A549 (cell line): ENCODE measurements around the gene DDAH2. TPM values are rescaled to one million over a fixed set of nuclear protein-coding genes. Genes with fewer than 3 reads are reported as not detected.

Experiments used
- ATAC-seq, 2 experiments: fragments of 200-7000 bp in 1 of 2; fragments of >200 bp in 1 of 2; cut with Nextera tagmentation in 1 of 2; cut with Tn5 transposase in 1 of 2; 3 replicates each; pipeline versions ENCODE4 v1.8.0 to v1.9.1; 2018 to 2020; ENCODE audit warnings: mild to moderate bottlenecking in 1 of 2, moderate library complexity in 1 of 2
- CTCF ChIA-PET: fragments of 300-600 bp; sonication (Branson Sonifier 250); formaldehyde crosslinking; extraction: SDS; loops from one replicate; lab custom pipeline; 2021; ENCODE audit warnings: antibody characterized with exemption, inconsistent platforms; lab: Yijun Ruan, JAX
- POLR2A ChIA-PET: fragments of 350-600 bp; formaldehyde crosslinking; extraction: SDS; loops from one replicate; lab custom pipeline; 2021; ENCODE audit warnings: antibody characterized with exemption, inconsistent platforms; lab: Yijun Ruan, JAX
- DNase-seq, 2 experiments: peaks; one replicate each; pipeline versions ENCODE4 v3.0.0 to v3.0.0-alpha.2; 2011 to 2016; ENCODE audit warnings: low read depth in 1 of 2, low spot score in 1 of 2
- FAIRE-seq: peaks from 2 replicates; lab custom pipeline; 2011; peaks lifted over from hg19 to GRCh38; lab: Jason Lieb, UNC
- H3K27ac ChIP-seq, 2 experiments: fragments of >200 bp; sonication (Bioruptor Twin); formaldehyde crosslinking; 3 replicates each; pipeline ENCODE4 v1.5.1; 2016 to 2017
- H3K4me1 ChIP-seq: fragments of >200 bp; sonication (Bioruptor Twin); formaldehyde crosslinking; 3 replicates; pipeline ENCODE4 v1.6.1; 2016
- H3K4me2 ChIP-seq: fragments of >200 bp; sonication (Bioruptor Twin); formaldehyde crosslinking; 3 replicates; pipeline ENCODE4 v1.6.1; 2016
- H3K4me3 ChIP-seq: fragments of >200 bp; sonication (Bioruptor Twin); formaldehyde crosslinking; 3 replicates; pipeline ENCODE4 v1.5.1; 2016
- H3K9me3 ChIP-seq: fragments of >200 bp; sonication (Bioruptor Twin); formaldehyde crosslinking; 3 replicates; pipeline ENCODE4 v1.6.1; 2016
- BHLHE40 ChIP-seq: IDR thresholded peaks from 2 replicates; pipeline ENCODE4 v1.6.1; 2012; ENCODE audit warnings: low read depth, low read length, inconsistent platforms
- CBX2 ChIP-seq: fragments of 200-600 bp; sonication (generic); IDR thresholded peaks from 2 replicates; pipeline ENCODE4 v1.6.1; 2016; ENCODE audit warnings: low read depth, mild to moderate bottlenecking, borderline replicate concordance
- CBX8 ChIP-seq: fragments of 200-600 bp; sonication (generic); IDR thresholded peaks from 2 replicates; pipeline ENCODE4 v1.6.1; 2016
- CEBPB ChIP-seq, 2 experiments: fragments of >200 bp in 1 of 2; sonication (Bioruptor Twin) in 1 of 2; formaldehyde crosslinking in 1 of 2; IDR thresholded peaks; 2 replicates each; pipeline ENCODE4 v1.6.1; 2012 to 2016
- CHD2 ChIP-seq: fragments of 150-350 bp; IDR thresholded peaks from 2 replicates; pipeline ENCODE4 v1.6.1; 2014; ENCODE audit warnings: low read length; ENCODE audit not compliant: partially characterized antibody
- CHD4 ChIP-seq: fragments of 200-600 bp; sonication (generic); IDR thresholded peaks from 2 replicates; pipeline ENCODE4 v1.6.1; 2016; ENCODE audit warnings: antibody characterized with exemption, mild to moderate bottlenecking, borderline replicate concordance
- EHF ChIP-seq: fragments of 250-450 bp; sonication (Bioruptor Pico); IDR thresholded peaks from 2 replicates; pipeline ENCODE4 v1.5.0; 2020; ENCODE audit warnings: mild to moderate bottlenecking
- EP300 ChIP-seq, 2 experiments: fragments of >200 bp; sonication (Bioruptor Twin); formaldehyde crosslinking; IDR thresholded peaks; 2 replicates in 1 of 2; 3 replicates in 1 of 2; pipeline ENCODE4 v1.6.1; 2016 to 2017
- FOSB ChIP-seq: fragments of 250-450 bp; sonication (Bioruptor Pico); IDR thresholded peaks from 2 replicates; pipeline ENCODE4 v1.5.0; 2020; ENCODE audit warnings: mild to moderate bottlenecking, moderate library complexity
- HES2 ChIP-seq: fragments of >200 bp; sonication (Bioruptor Twin); formaldehyde crosslinking; IDR thresholded peaks from 2 replicates; pipeline ENCODE4 v1.6.1; 2016
- HOXA7 ChIP-seq: fragments of 250-450 bp; sonication (Bioruptor Pico); IDR thresholded peaks from 2 replicates; pipeline ENCODE4 v1.5.0; 2020; ENCODE audit warnings: mild to moderate bottlenecking, moderate library complexity
- HOXB13 ChIP-seq: fragments of 250-450 bp; sonication (Bioruptor Pico); IDR thresholded peaks from 2 replicates; pipeline ENCODE4 v1.5.0; 2020; ENCODE audit warnings: low read depth, mild to moderate bottlenecking, moderate library complexity
- KDM1A ChIP-seq: fragments of 200-600 bp; sonication (generic); IDR thresholded peaks from 2 replicates; pipeline ENCODE4 v1.6.1; 2016; ENCODE audit warnings: low read depth, mild to moderate bottlenecking
- KDM5A ChIP-seq: fragments of 200-600 bp; sonication (generic); IDR thresholded peaks from 2 replicates; pipeline ENCODE4 v1.6.1; 2016; ENCODE audit warnings: antibody characterized with exemption, mild to moderate bottlenecking
- PHF8 ChIP-seq: fragments of 200-600 bp; sonication (generic); IDR thresholded peaks from 2 replicates; pipeline ENCODE4 v1.6.1; 2016; ENCODE audit warnings: low read depth, mild to moderate bottlenecking, antibody characterized with exemption, moderate library complexity, borderline replicate concordance
- POLR2A ChIP-seq: IDR thresholded peaks from 2 replicates; pipeline ENCODE4 v1.6.1; 2012; ENCODE audit warnings: mild to moderate bottlenecking, low read length
- RCOR1 ChIP-seq: fragments of 150-350 bp; IDR thresholded peaks from 2 replicates; pipeline ENCODE4 v1.6.1; 2014; ENCODE audit warnings: antibody characterized with exemption, low read length, low read depth
- RFX5 ChIP-seq: fragments of 450-650 bp; IDR thresholded peaks from 2 replicates; pipeline ENCODE4 v1.7.1; 2014; ENCODE audit warnings: antibody characterized with exemption, mild to moderate bottlenecking, moderate library complexity
- SREBF2 ChIP-seq: fragments of 450-650 bp; IDR thresholded peaks from 2 replicates; pipeline ENCODE4 v1.6.1; 2014; ENCODE audit warnings: mild to moderate bottlenecking, moderate library complexity
- TFCP2L1 ChIP-seq: fragments of 250-450 bp; sonication (Bioruptor Pico); IDR thresholded peaks from 2 replicates; pipeline ENCODE4 v1.5.0; 2021; ENCODE audit warnings: mild to moderate bottlenecking
- ZFP36 ChIP-seq: fragments of 450-650 bp; IDR thresholded peaks from 2 replicates; pipeline ENCODE4 v1.6.1; 2014; ENCODE audit warnings: borderline replicate concordance; ENCODE audit not compliant: partially characterized antibody
- ZNF302 ChIP-seq: fragments of 250-450 bp; sonication (Bioruptor Pico); IDR thresholded peaks from 2 replicates; pipeline ENCODE4 v1.9.0; 2021; ENCODE audit warnings: inconsistent platforms, mild to moderate bottlenecking, moderate library complexity
- WGBS: methylation state at CpG from one replicate; pipeline ENCODE4 v1.1.6; 2017; ENCODE audit errors: missing lambda C conversion rate; 5-methylcytosine and 5-hydroxymethylcytosine counted together
- polyA minus RNA-seq: library from RNA; depleted of rRNA, polyadenylated mRNA; stranded (reverse); fragments of >200 nt; gene quantifications from 2 replicates; pipeline ENCODE4 v1.2.3, GENCODE V29; 2011; rRNA and poly(A)+ RNA removed
- polyA plus RNA-seq, 4 experiments: library from polyadenylated mRNA; depleted of rRNA in 3 of 4; stranded (reverse); fragments of >200 nt; fragmentation: RNase III in 1 of 4; extraction: RNeasy Plus Mini Kit Qiagen cat#74134 plus additional on column Dnase treatment in 1 of 4; gene quantifications; 2 replicates in 3 of 4; 3 replicates in 1 of 4; pipeline ENCODE4 v1.2.3, GENCODE V29; 2011 to 2017
- TF ChIP-seq, protein P1 (sequence below): IDR thresholded peaks from 2 replicates; pipeline ENCODE4 v1.6.1; 2012; ENCODE audit warnings: low read depth, borderline replicate concordance

Gene DDAH2, protein sequence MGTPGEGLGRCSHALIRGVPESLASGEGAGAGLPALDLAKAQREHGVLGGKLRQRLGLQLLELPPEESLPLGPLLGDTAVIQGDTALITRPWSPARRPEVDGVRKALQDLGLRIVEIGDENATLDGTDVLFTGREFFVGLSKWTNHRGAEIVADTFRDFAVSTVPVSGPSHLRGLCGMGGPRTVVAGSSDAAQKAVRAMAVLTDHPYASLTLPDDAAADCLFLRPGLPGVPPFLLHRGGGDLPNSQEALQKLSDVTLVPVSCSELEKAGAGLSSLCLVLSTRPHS
- polyA plus RNA-seq (2011; rRNA removed) (19.3 and 20.6 TPM in 2 replicates), polyA plus RNA-seq (2017; fragmentation: RNase III; extraction: RNeasy Plus Mini Kit Qiagen cat#74134 plus additional on column Dnase treatment) (44.8 to 57.3 TPM (median 54.5 TPM) in 3 replicates), polyA minus RNA-seq (10.5 and 15.5 TPM in 2 replicates)
- 34.2 and 40.9 TPM in 2 replicates for polyA plus RNA-seq (2012; cell fraction: cytosol; rRNA removed)
- polyA plus RNA-seq (2012; cell fraction: nucleus; rRNA removed), result 34.2 and 38.0 TPM in 2 replicates

DNA sequence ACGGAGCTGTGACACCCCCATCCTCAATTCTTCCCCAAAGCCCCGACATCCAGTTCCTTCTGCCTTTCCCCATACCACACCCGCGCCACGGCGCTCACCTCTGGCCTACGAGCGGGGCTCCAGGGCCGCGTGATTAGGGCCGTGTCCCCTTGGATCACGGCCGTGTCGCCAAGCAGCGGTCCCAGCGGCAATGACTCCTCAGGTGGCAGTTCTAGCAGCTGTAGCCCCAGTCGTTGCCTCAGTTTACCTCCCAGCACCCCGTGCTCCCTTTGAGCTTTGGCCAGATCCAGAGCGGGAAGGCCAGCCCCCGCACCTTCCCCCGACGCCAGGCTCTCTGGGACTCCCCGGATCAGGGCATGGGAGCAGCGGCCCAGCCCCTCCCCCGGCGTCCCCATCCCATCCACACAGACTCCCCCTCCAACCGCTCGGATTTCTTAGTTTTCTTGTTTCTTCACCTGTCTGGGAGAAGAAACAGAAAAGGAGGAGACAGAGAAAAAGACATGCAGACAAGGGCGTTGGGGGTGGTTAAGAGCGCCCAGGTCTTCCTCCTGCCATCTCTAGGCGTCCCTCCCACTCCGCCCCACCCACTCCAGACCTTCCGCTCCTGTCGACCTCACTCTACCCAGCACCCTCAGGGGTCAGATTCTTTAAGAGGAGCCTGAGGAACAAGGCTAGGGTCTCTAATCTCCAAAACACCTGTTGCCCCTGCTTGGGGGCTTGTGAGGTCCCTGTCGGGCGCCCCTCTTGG is at the start of gene DDAH2:
Gene DDAH2, minus strand, starts transcription at position 533 of the 748 bp plus-strand sequence. Its CDS starts 138 bp downstream, at position 395.
- FAIRE-seq (no peak), ATAC-seq (peak; percentile 52 to 69), DNase-seq (no peak)
- ChIA-PET POLR2A (interaction anchor here (0.9 to 2.0 kb wide), 3 partner anchors 26 to 98 kb away, joined by 3 to 9 read pairs (median 7); partner anchors contain the start of genes ABHD16A, HSPA1A, HSPA1B and HSPA1L), CTCF (interaction anchor here (0.6 to 4.7 kb wide), 19 partner anchors 10 to 135 kb away, joined by 3 to 30 read pairs (median 5); partner anchors contain the start of genes LSM2, LY6G5C, LY6G6D and MSH5)
- peak within 1 kb of the TSS; percentile 83 for H3K4me2 ChIP-seq
- no peaks in the 10 kb centered on the region for H3K9me3 ChIP-seq
- peaks cover 11% of the 10 kb centered on the region for H3K4me1 ChIP-seq
- WGBS, result 47% methylated on average over 18 of the region's 36 CpGs
- TF ChIP-seq BHLHE40 (no peak), CHD2 (no peak), KDM5A (peak; percentile 70)
- peak within 1 kb of the TSS; percentile 58 for H3K4me3 ChIP-seq
- peak within 1 kb of the TSS; percentile 76 to 95 for H3K27ac ChIP-seq

GRCh38 chr6:31778193-31778592 is 49.1 kb upstream of the DDAH2 start:
- FAIRE-seq, result no peak
- POLR2A ChIA-PET, result interaction anchor here (0.9 to 1.0 kb wide), 2 partner anchors 42 to 49 kb away, joined by 3 to 4 read pairs; partner anchors contain the start of genes CLIC1 and HSPA1B
- no peak for TF ChIP-seq SREBF2
- no peak for TF ChIP-seq HES2
- TF ChIP-seq CBX8, result no peak
- TF ChIP-seq HOXB13 (CRISPR knock-in tag), result no peak
- TF ChIP-seq TFCP2L1 (CRISPR knock-in tag), result no peak
- no peak for TF ChIP-seq BHLHE40
- TF ChIP-seq CHD4, result no peak
- no peak for TF ChIP-seq RCOR1
- TF ChIP-seq HOXA7 (CRISPR knock-in tag), result no peak
- TF ChIP-seq, all 56 proteins: peak for 0
- Histone ChIP-seq H3K4me2 (no peak overlapping the region), H3K9me3 (no peaks in the 10 kb centered on the region), H3K27ac (peak overlapping the region; percentile 70 to 86; a peak in 4 of 6 replicates), H3K4me3 (no peak overlapping the region), H3K4me1 (peaks cover 32% of the 10 kb centered on the region)
- WGBS, result 93% methylated on average over 5 of the region's 5 CpGs
- CTCF ChIA-PET, result interaction anchor here (0.7 to 1.7 kb wide), 7 partner anchors 9 to 97 kb away, joined by 3 to 5 read pairs (median 4); partner anchors contain the start of genes LY6G5C and VARS1
- DNase-seq (no peak), ATAC-seq (no peak)

DNA sequence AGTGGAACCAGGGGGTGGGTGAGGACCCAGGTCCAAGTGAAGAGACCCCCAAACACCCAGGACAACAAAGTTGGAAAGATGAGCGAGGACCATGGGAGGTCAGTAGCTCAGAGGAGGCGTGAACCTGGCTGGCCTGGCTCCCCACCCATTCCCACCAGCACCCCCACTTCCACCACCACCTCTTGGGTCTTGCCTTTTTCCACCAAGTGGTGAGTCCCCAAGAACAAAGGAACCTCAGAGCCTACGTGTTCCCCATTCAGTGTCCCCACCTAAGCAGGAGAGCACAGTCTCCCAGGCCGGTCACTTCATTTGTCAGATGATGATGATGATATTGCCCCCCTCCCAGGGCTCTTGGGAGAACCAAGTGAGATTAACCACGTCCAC is 48.6 kb upstream of the DDAH2 start:
- ChIA-PET CTCF (interaction anchor here (0.7 to 1.7 kb wide), 7 partner anchors 8 to 96 kb away, joined by 3 to 5 read pairs (median 4); partner anchors contain the start of genes LY6G5C and VARS1), POLR2A (interaction anchor here (0.9 to 1.1 kb wide), 4 partner anchors 29 to 50 kb away, joined by 3 to 7 read pairs (median 6); partner anchors contain the start of genes CLIC1, HSPA1A, HSPA1B and HSPA1L)
- ATAC-seq (no peak), FAIRE-seq (no peak), DNase-seq (no peak)
- peak overlapping the region; percentile 70 to 86 for H3K27ac ChIP-seq
- no peaks in the 10 kb centered on the region for H3K9me3 ChIP-seq
- peak overlapping the region; percentile 89 for H3K4me2 ChIP-seq
- TF ChIP-seq, protein P1, sequence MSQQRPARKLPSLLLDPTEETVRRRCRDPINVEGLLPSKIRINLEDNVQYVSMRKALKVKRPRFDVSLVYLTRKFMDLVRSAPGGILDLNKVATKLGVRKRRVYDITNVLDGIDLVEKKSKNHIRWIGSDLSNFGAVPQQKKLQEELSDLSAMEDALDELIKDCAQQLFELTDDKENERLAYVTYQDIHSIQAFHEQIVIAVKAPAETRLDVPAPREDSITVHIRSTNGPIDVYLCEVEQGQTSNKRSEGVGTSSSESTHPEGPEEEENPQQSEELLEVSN, result no peak
- TF ChIP-seq POLR2A (no peak), FOSB (CRISPR knock-in tag) (no peak), EP300 (IDR thresholded peaks at IDR 0.05) (no peak), KDM1A (no peak), ZNF302 (CRISPR knock-in tag) (no peak), CBX2 (no peak), ZFP36 (no peak), CEBPB (IDR thresholded peaks at IDR 0.05) (no peak), EHF (CRISPR knock-in tag) (no peak), PHF8 (no peak), RFX5 (no peak)
- 100% methylated on average over 5 of the region's 5 CpGs for WGBS
- H3K4me3 ChIP-seq, result no peak overlapping the region
- peaks cover 32% of the 10 kb centered on the region for H3K4me1 ChIP-seq
